HG03558 (cell line): ENCODE data around the gene RPGR.

Experiments used
- ATAC-seq: cut with Tn5 transposase; IDR thresholded peaks from one replicate; pipeline ENCODE4 v1.9.1; 2021; ENCODE audit warnings: moderate number of reproducible peaks; ENCODE audit not compliant: unreplicated experiment; ENCODE audit errors: extremely low read depth

The RPGR gene

GRCh38 chrX:38273453-38273852 lies 53.9 kb downstream of the RPGR start:
- no peak for ATAC-seq

GRCh38 chrX:38271154-38271716 lies 56.1 kb downstream of the RPGR start:
- ATAC-seq: peak; percentile 63

- ATAC-seq: no peak
These were observed 59.3 kb downstream of the RPGR start for GRCh38 chrX:38268011-38268410.

- ATAC-seq: no peak
These were observed 64.3 kb downstream of the RPGR start for GRCh38 chrX:38262715-38263620.

- no peak for ATAC-seq
These were observed 67.1 kb downstream of the RPGR start for GRCh38 chrX:38260231-38260630.

- no peak for ATAC-seq
These were observed 71.3 kb downstream of the RPGR start for GRCh38 chrX:38256019-38256418.

GRCh38 chrX:38249965-38250364 lies 77.3 kb downstream of the RPGR start:
- no peak for ATAC-seq

GRCh38 chrX:38247051-38247450 lies 80.3 kb downstream of the RPGR start:
- no peak for ATAC-seq

- no peak for ATAC-seq
These were observed 86.8 kb downstream of the RPGR start for GRCh38 chrX:38240541-38240940.

GRCh38 chrX:38236901-38237615 lies 90.3 kb downstream of the RPGR start:
- ATAC-seq: no peak

GRCh38 chrX:38233891-38234667 lies 93.2 kb downstream of the RPGR start:
- no peak for ATAC-seq

GRCh38 chrX:38232079-38232686 lies 95.1 kb downstream of the RPGR start:
- no peak for ATAC-seq

- no peak for ATAC-seq
These were observed 102.2 kb downstream of the RPGR start for GRCh38 chrX:38225093-38225492.

GRCh38 chrX:38224160-38224559 lies 103.1 kb downstream of the RPGR start:
- ATAC-seq: no peak

GRCh38 chrX:38221391-38221929 lies 105.8 kb downstream of the RPGR start:
- ATAC-seq: no peak

- no peak for ATAC-seq
These were observed 106.6 kb downstream of the RPGR start, which contains the start of gene SRPX for GRCh38 chrX:38220415-38221390. TSS of gene SRPX (minus strand) at chrX:38220871. CDS start at chrX:38220792, 79 bp downstream.

GRCh38 chrX:38220024-38220414 lies 107.3 kb downstream of the RPGR start:
- peak; percentile 53 for ATAC-seq
